Measurements from ENCODE around the gene ADCY10.

DNA sequence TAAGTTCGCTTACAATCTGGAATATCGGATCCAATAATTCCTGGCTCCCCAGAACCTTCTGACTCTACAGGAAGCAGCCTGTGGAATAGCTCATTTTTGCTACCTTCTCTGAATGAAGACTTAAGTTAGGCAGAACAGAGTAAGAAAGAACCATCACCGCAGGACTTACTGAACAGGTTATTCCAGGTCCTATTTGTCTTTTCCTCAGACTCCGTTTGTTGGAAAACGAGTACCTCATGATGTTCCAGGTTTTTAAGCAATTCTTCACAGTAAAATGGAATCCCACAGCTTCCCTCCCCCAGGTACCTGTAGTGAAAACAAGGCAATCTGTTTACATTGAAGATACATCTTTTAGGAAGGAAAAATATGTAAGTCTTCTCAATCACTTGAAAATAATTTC, 59.8 kb downstream of the ADCY10 start:
- TF ChIP-seq, protein P1, sequence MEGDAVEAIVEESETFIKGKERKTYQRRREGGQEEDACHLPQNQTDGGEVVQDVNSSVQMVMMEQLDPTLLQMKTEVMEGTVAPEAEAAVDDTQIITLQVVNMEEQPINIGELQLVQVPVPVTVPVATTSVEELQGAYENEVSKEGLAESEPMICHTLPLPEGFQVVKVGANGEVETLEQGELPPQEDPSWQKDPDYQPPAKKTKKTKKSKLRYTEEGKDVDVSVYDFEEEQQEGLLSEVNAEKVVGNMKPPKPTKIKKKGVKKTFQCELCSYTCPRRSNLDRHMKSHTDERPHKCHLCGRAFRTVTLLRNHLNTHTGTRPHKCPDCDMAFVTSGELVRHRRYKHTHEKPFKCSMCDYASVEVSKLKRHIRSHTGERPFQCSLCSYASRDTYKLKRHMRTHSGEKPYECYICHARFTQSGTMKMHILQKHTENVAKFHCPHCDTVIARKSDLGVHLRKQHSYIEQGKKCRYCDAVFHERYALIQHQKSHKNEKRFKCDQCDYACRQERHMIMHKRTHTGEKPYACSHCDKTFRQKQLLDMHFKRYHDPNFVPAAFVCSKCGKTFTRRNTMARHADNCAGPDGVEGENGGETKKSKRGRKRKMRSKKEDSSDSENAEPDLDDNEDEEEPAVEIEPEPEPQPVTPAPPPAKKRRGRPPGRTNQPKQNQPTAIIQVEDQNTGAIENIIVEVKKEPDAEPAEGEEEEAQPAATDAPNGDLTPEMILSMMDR (IDR thresholded peaks at IDR 0.05): no peak
- no peak for TF ChIP-seq POLR2AphosphoS5 (IDR thresholded peaks at IDR 0.05)
- TF ChIP-seq POLR2A (IDR thresholded peaks at IDR 0.05): no peak
